Memory B cell (primary cell): ENCODE data around the gene RMND5A.
A peak's percentile ranks its signal among the peaks of the same experiment; 100 is the strongest.

Experiments used
- ATAC-seq: fragments of 150-1000 bp; cut with Tn5 transposase; 2 replicates; pipeline ENCODE4 v1.10.0; 2021; ENCODE audit warnings: low read depth, mild to moderate bottlenecking, moderate library complexity
- DNase-seq, 2 donors: peaks; one replicate each; pipeline ENCODE4 v3.0.0; 2022; ENCODE audit warnings: low spot score in 2 of 2
- H3K27ac Mint-ChIP-seq: one replicate; pipeline ENCODE4 v1.8.0; 2022; ENCODE audit warnings: mild to moderate bottlenecking, moderate library complexity, mixed read lengths
- H3K27me3 Mint-ChIP-seq: one replicate; pipeline ENCODE4 v1.8.0; 2022; ENCODE audit warnings: mixed read lengths
- H3K36me3 Mint-ChIP-seq: one replicate; pipeline ENCODE4 v1.8.0; 2022; ENCODE audit warnings: mild to moderate bottlenecking, mixed read lengths
- H3K4me1 Mint-ChIP-seq: one replicate; pipeline ENCODE4 v1.8.0; 2022; ENCODE audit warnings: mixed read lengths
- H3K4me3 Mint-ChIP-seq: one replicate; pipeline ENCODE4 v1.8.0; 2022; ENCODE audit warnings: mild to moderate bottlenecking, moderate library complexity, mixed read lengths
- H3K9me3 Mint-ChIP-seq: one replicate; pipeline ENCODE4 v1.8.0; 2022; ENCODE audit warnings: mixed read lengths

The RMND5A gene

GRCh38 chr2:86765310-86765695, 45.2 kb downstream of the RMND5A start:
- H3K27me3 Mint-ChIP-seq = no peaks in the 10 kb centered on the region
- H3K4me3 Mint-ChIP-seq = no peak overlapping the region
- ATAC-seq (no peak), DNase-seq (no peak)
- H3K36me3 Mint-ChIP-seq = peaks cover 17% of the 10 kb centered on the region
- H3K4me1 Mint-ChIP-seq = peaks cover 15% of the 10 kb centered on the region
- no peaks in the 10 kb centered on the region for H3K9me3 Mint-ChIP-seq
- no peak overlapping the region for H3K27ac Mint-ChIP-seq

GRCh38 chr2:86768189-86768949, 48.3 kb downstream of the RMND5A start:
- DNase-seq (no peak), ATAC-seq (no peak)
- Mint-ChIP-seq H3K9me3 (no peaks in the 10 kb centered on the region), H3K27me3 (no peaks in the 10 kb centered on the region), H3K4me3 (no peak overlapping the region), H3K36me3 (peaks cover 24% of the 10 kb centered on the region), H3K4me1 (peaks cover 4% of the 10 kb centered on the region), H3K27ac (peak overlapping the region; percentile 75)

- Mint-ChIP-seq H3K36me3 (peaks cover 31% of the 10 kb centered on the region), H3K4me1 (peaks cover under 1% of the 10 kb centered on the region), H3K4me3 (no peak overlapping the region), H3K9me3 (no peaks in the 10 kb centered on the region), H3K27ac (no peak overlapping the region), H3K27me3 (no peaks in the 10 kb centered on the region)
- no peak for ATAC-seq
- DNase-seq = no peak
Measured at GRCh38 chr2:86769838-86770237, 49.7 kb downstream of the RMND5A start.

GRCh38 chr2:86770816-86771301, 50.8 kb downstream of the RMND5A start:
- Mint-ChIP-seq H3K4me3 (no peak overlapping the region), H3K4me1 (no peaks in the 10 kb centered on the region), H3K36me3 (peaks cover 33% of the 10 kb centered on the region), H3K9me3 (no peaks in the 10 kb centered on the region), H3K27me3 (no peaks in the 10 kb centered on the region), H3K27ac (no peak overlapping the region)
- DNase-seq (no peak), ATAC-seq (no peak)

- no peak for ATAC-seq
- H3K27ac Mint-ChIP-seq = no peak overlapping the region
- no peaks in the 10 kb centered on the region for H3K27me3 Mint-ChIP-seq
- H3K36me3 Mint-ChIP-seq = peaks cover 32% of the 10 kb centered on the region
- no peaks in the 10 kb centered on the region for H3K9me3 Mint-ChIP-seq
- no peak overlapping the region for H3K4me3 Mint-ChIP-seq
- H3K4me1 Mint-ChIP-seq = peaks cover 2% of the 10 kb centered on the region
- no peak for DNase-seq
Measured at GRCh38 chr2:86772611-86773010, 52.5 kb downstream of the RMND5A start.

GRCh38 chr2:86774862-86775261, 54.8 kb downstream of the RMND5A start:
- Mint-ChIP-seq H3K4me1 (peaks cover 2% of the 10 kb centered on the region), H3K36me3 (peaks cover 26% of the 10 kb centered on the region), H3K9me3 (no peaks in the 10 kb centered on the region), H3K4me3 (no peak overlapping the region), H3K27ac (no peak overlapping the region), H3K27me3 (no peaks in the 10 kb centered on the region)
- ATAC-seq (no peak), DNase-seq (no peak)

- Mint-ChIP-seq H3K4me1 (peaks cover 2% of the 10 kb centered on the region), H3K4me3 (no peak overlapping the region), H3K9me3 (no peaks in the 10 kb centered on the region), H3K36me3 (peaks cover 26% of the 10 kb centered on the region), H3K27ac (no peak overlapping the region), H3K27me3 (no peaks in the 10 kb centered on the region)
- ATAC-seq (no peak), DNase-seq (no peak)
Measured at GRCh38 chr2:86775338-86775737, 55.2 kb downstream of the RMND5A start.

- Mint-ChIP-seq H3K27me3 (no peaks in the 10 kb centered on the region), H3K4me1 (peaks cover 8% of the 10 kb centered on the region), H3K27ac (no peak overlapping the region), H3K36me3 (peaks cover 19% of the 10 kb centered on the region), H3K9me3 (no peaks in the 10 kb centered on the region), H3K4me3 (no peak overlapping the region)
- ATAC-seq = no peak
- no peak for DNase-seq
Measured at GRCh38 chr2:86776532-86776931, 56.4 kb downstream of the RMND5A start.

- DNase-seq (no peak), ATAC-seq (no peak)
- no peaks in the 10 kb centered on the region for H3K9me3 Mint-ChIP-seq
- H3K36me3 Mint-ChIP-seq = peaks cover 10% of the 10 kb centered on the region
- no peak overlapping the region for H3K27ac Mint-ChIP-seq
- H3K4me1 Mint-ChIP-seq = peaks cover 11% of the 10 kb centered on the region
- no peak overlapping the region for H3K4me3 Mint-ChIP-seq
- no peaks in the 10 kb centered on the region for H3K27me3 Mint-ChIP-seq
Measured at GRCh38 chr2:86778957-86779356, 58.9 kb downstream of the RMND5A start.

- Mint-ChIP-seq H3K36me3 (peaks cover 3% of the 10 kb centered on the region), H3K4me1 (peaks cover 15% of the 10 kb centered on the region), H3K4me3 (no peak overlapping the region), H3K9me3 (no peaks in the 10 kb centered on the region), H3K27ac (no peak overlapping the region), H3K27me3 (no peaks in the 10 kb centered on the region)
- ATAC-seq (no peak), DNase-seq (no peak)
Measured at GRCh38 chr2:86779971-86780370, 59.9 kb downstream of the RMND5A start.

- no peak overlapping the region for H3K27ac Mint-ChIP-seq
- no peaks in the 10 kb centered on the region for H3K27me3 Mint-ChIP-seq
- no peak overlapping the region for H3K4me3 Mint-ChIP-seq
- ATAC-seq = no peak
- no peaks in the 10 kb centered on the region for H3K9me3 Mint-ChIP-seq
- H3K36me3 Mint-ChIP-seq = peaks cover 3% of the 10 kb centered on the region
- peaks cover 15% of the 10 kb centered on the region for H3K4me1 Mint-ChIP-seq
- DNase-seq = no peak
Measured at GRCh38 chr2:86781363-86781762, 61.3 kb downstream of the RMND5A start.

- no peak overlapping the region for H3K27ac Mint-ChIP-seq
- H3K4me1 Mint-ChIP-seq = peaks cover 13% of the 10 kb centered on the region
- no peaks in the 10 kb centered on the region for H3K36me3 Mint-ChIP-seq
- DNase-seq (no peak), ATAC-seq (no peak)
- H3K27me3 Mint-ChIP-seq = peaks cover 2% of the 10 kb centered on the region
- no peak overlapping the region for H3K4me3 Mint-ChIP-seq
- H3K9me3 Mint-ChIP-seq = no peaks in the 10 kb centered on the region
Measured at GRCh38 chr2:86782748-86783147, 62.7 kb downstream of the RMND5A start.

- Mint-ChIP-seq H3K27ac (peak overlapping the region; percentile 91), H3K36me3 (no peaks in the 10 kb centered on the region), H3K4me3 (peak overlapping the region; percentile 74), H3K4me1 (peaks cover 13% of the 10 kb centered on the region), H3K27me3 (peaks cover 2% of the 10 kb centered on the region), H3K9me3 (no peaks in the 10 kb centered on the region)
- peak; percentile 19 to 28 for DNase-seq
- ATAC-seq = peak; percentile 95
Measured at GRCh38 chr2:86783615-86784339, 63.7 kb downstream of the RMND5A start.

GRCh38 chr2:86785456-86785855, 65.4 kb downstream of the RMND5A start:
- H3K9me3 Mint-ChIP-seq = no peaks in the 10 kb centered on the region
- DNase-seq (no peak), ATAC-seq (no peak)
- no peaks in the 10 kb centered on the region for H3K36me3 Mint-ChIP-seq
- H3K27ac Mint-ChIP-seq = no peak overlapping the region
- peaks cover 5% of the 10 kb centered on the region for H3K27me3 Mint-ChIP-seq
- H3K4me3 Mint-ChIP-seq = no peak overlapping the region
- peaks cover 15% of the 10 kb centered on the region for H3K4me1 Mint-ChIP-seq
